AG04449 (cell line): ENCODE measurements around the gene PCID2.

Source experiments
- CTCF ChIA-PET: fragments of 350-600 bp; formaldehyde crosslinking; extraction: SDS; loops from one replicate; lab custom pipeline; 2021; ENCODE audit warnings: antibody characterized with exemption; lab: Yijun Ruan, JAX
- POLR2A ChIA-PET: fragments of 400-600, 350-600 bp; formaldehyde crosslinking; extraction: SDS; loops from one replicate; lab custom pipeline; 2020; ENCODE audit warnings: antibody characterized with exemption, inconsistent platforms; lab: Yijun Ruan, JAX
- DNase-seq: peaks from one replicate; pipeline ENCODE4 v3.0.0-alpha.2; 2010; ENCODE audit warnings: low read depth, low spot score
- H3K4me3 ChIP-seq: 2 replicates; pipeline ENCODE4 v1.5.1; 2011; ENCODE audit warnings: low read depth, mild to moderate bottlenecking, control low read depth, low read length
- TF ChIP-seq, protein P1 (sequence below): IDR thresholded peaks from one replicate; pipeline ENCODE4 v1.5.1; 2011; ENCODE audit warnings: mild to moderate bottlenecking, moderate library complexity, low read length, control low read depth, inconsistent platforms; ENCODE audit not compliant: insufficient read depth; ENCODE audit errors: missing control alignments

PCID2 gene

DNA sequence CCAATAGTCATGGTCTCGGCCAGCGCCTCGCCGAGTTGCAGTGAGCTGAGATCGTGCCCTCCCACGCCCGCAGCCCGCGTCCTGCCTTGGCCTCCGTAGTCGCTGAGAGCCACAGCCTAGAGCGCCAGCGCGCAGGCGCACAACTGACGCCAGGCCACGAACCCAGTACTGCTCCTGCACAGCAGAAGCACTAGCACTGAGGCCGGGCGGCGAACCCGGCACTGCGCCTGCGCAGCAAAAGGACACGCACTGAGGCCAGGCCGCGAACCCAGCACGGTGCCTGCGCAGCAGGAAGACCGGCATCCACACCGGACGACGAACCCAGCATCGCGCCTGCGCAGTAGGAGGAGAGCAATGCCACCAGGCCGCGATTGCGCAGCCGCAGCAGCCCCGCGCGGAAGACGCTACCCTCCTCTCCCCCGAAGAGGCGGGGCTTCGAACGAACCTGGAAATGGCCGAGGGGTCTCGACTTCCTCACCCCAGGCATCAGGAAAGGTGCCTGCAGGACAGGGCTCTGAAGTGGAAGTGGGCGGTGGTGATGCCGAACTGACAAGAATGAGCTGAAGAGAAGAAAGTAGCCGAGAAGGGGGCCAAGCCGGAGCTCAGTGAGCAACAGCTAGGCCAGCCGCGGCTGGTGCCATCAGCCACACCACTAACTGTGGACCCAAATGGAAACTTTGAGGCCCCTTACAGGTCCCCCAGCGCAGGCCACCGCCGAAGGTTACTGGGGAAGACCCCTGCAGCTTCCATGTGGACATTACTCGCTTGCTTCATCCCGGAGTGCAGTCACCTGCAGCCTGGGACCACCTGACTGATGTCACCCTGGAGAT is 78.3 kb downstream of the PCID2 start:
- POLR2A ChIA-PET: no interaction called here
- TF ChIP-seq, protein P1, sequence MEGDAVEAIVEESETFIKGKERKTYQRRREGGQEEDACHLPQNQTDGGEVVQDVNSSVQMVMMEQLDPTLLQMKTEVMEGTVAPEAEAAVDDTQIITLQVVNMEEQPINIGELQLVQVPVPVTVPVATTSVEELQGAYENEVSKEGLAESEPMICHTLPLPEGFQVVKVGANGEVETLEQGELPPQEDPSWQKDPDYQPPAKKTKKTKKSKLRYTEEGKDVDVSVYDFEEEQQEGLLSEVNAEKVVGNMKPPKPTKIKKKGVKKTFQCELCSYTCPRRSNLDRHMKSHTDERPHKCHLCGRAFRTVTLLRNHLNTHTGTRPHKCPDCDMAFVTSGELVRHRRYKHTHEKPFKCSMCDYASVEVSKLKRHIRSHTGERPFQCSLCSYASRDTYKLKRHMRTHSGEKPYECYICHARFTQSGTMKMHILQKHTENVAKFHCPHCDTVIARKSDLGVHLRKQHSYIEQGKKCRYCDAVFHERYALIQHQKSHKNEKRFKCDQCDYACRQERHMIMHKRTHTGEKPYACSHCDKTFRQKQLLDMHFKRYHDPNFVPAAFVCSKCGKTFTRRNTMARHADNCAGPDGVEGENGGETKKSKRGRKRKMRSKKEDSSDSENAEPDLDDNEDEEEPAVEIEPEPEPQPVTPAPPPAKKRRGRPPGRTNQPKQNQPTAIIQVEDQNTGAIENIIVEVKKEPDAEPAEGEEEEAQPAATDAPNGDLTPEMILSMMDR: no peak
- CTCF ChIA-PET: interaction anchor here (0.8 kb wide), 1 partner anchor 17 kb away, joined by 4 read pairs; no protein-coding TSS in a partner anchor
- peak overlapping the region; percentile 24 for H3K4me3 ChIP-seq
- no peak for DNase-seq

DNA sequence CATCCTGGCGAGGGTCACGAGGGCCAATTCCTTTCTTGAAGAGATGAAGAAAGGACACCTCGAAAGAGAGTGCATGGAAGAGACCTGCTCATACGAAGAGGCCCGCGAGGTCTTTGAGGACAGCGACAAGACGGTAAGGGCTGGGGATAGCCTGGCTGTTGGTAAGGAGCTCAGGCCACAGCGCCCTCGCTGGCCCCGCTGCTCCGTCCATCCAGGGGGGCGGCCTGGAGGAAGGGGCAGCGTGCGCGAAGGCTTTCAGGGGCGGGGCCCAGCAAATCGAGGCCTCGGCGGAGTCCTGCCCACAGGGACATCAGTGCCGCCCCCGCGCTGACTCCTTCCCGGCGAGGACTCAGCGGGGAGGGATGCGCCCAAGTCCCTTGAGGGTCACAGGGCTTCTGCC is 79.0 kb downstream of the PCID2 start:
- H3K4me3 ChIP-seq: no peak overlapping the region
- ChIA-PET CTCF (no interaction called here), POLR2A (no interaction called here)
- TF ChIP-seq, protein P1: no peak
- no peak for DNase-seq
